Hepatocyte (in vitro differentiated cells): ENCODE data around the gene GPNMB. TPM values are rescaled to one million over a fixed set of nuclear protein-coding genes. Genes with fewer than 3 reads are reported as not detected.

Source experiments
- DNase-seq: peaks from one replicate; pipeline ENCODE4 v3.0.0-alpha.2; 2016; ENCODE audit warnings: low spot score
- H2AFZ ChIP-seq: fragments of 200-600 bp; sonication (generic); 2 replicates; pipeline ENCODE4 v1.6.0; 2016; ENCODE audit warnings: antibody characterized with exemption, mild to moderate bottlenecking
- H3K27ac ChIP-seq: fragments of 200-600 bp; sonication (generic); 2 replicates; pipeline ENCODE4 v1.5.1; 2016; ENCODE audit warnings: mild to moderate bottlenecking
- H3K27me3 ChIP-seq: fragments of 200-600 bp; sonication (generic); 2 replicates; pipeline ENCODE4 v1.6.1; 2016
- H3K36me3 ChIP-seq: fragments of 200-600 bp; sonication (generic); replicated peaks from 2 replicates; pipeline ENCODE4 v1.5.1; 2016; ENCODE audit warnings: low read depth; ENCODE audit not compliant: insufficient read depth
- H3K4me1 ChIP-seq: fragments of 200-600 bp; sonication (generic); 2 replicates; pipeline ENCODE4 v1.5.1; 2016; ENCODE audit warnings: mild to moderate bottlenecking, moderate library complexity; ENCODE audit not compliant: insufficient read depth
- H3K4me2 ChIP-seq: fragments of 200-600 bp; sonication (generic); 2 replicates; pipeline ENCODE4 v1.6.0; 2016
- H3K4me3 ChIP-seq: fragments of 200-600 bp; sonication (generic); 2 replicates; pipeline ENCODE4 v1.5.1; 2016; ENCODE audit warnings: mild to moderate bottlenecking
- H3K79me2 ChIP-seq: fragments of 200-600 bp; sonication (generic); 2 replicates; pipeline ENCODE4 v1.6.0; 2017; ENCODE audit warnings: mild to moderate bottlenecking
- H3K9me2 ChIP-seq: fragments of 200-600 bp; sonication (generic); replicated peaks from 2 replicates; pipeline ENCODE4 v1.6.0; 2017; ENCODE audit warnings: mild to moderate bottlenecking; ENCODE audit not compliant: insufficient read depth
- H3K9me3 ChIP-seq: fragments of 200-600 bp; sonication (generic); 2 replicates; pipeline ENCODE4 v1.5.1; 2016; ENCODE audit warnings: low read depth, mild to moderate bottlenecking
- H4K20me1 ChIP-seq: fragments of 200-600 bp; sonication (generic); 2 replicates; pipeline ENCODE4 v1.6.0; 2016; ENCODE audit warnings: mild to moderate bottlenecking; ENCODE audit not compliant: insufficient read depth, poor library complexity, severe bottlenecking
- CTCF ChIP-seq: fragments of 200-600 bp; sonication (generic); IDR thresholded peaks from 2 replicates; pipeline ENCODE4 v1.5.1; 2016; ENCODE audit warnings: antibody characterized with exemption, mild to moderate bottlenecking; ENCODE audit not compliant: poor library complexity
- EZH2 ChIP-seq: fragments of 200-600 bp; sonication (generic); IDR thresholded peaks from 2 replicates; pipeline ENCODE4 v1.6.1; 2016; ENCODE audit warnings: antibody characterized with exemption, mild to moderate bottlenecking, borderline replicate concordance
- EZH2phosphoT487 ChIP-seq: fragments of 200-600 bp; sonication (generic); IDR thresholded peaks from one replicate; pipeline ENCODE4 v1.6.1; 2018; ENCODE audit warnings: antibody characterized with exemption, mild to moderate bottlenecking, low read depth, moderate library complexity; ENCODE audit not compliant: unreplicated experiment, severe bottlenecking
- WGBS: methylation state at CpG from one replicate; pipeline ENCODE4 v1.1.6; 2016; ENCODE audit warnings: low lambda C conversion rate; ENCODE audit errors: missing lambda C conversion rate; 5-methylcytosine and 5-hydroxymethylcytosine counted together
- polyA plus RNA-seq: library from polyadenylated mRNA; unstranded; fragments of >200 nt; fragmentation: Nextera tagmentation; extraction: Ambion mirVana; gene quantifications from 2 replicates; pipeline ENCODE4 v1.2.1, GENCODE V29; 2016
- total RNA-seq: library from RNA; depleted of rRNA; stranded (reverse); fragments of >200 nt; gene quantifications from 2 replicates; pipeline ENCODE4 v1.2.3, GENCODE V29; 2014

The GPNMB gene
- total and polyA plus RNA-seq, 2 experiments from 2014 or later = 32.1 to 36.3 TPM

- WGBS = 77% methylated on average over 3 of the region's 3 CpGs
- Histone ChIP-seq H3K4me2 (no peak overlapping the region), H3K27me3 (no peaks in the 10 kb centered on the region), H2AFZ (no peak overlapping the region), H3K9me3 (no peaks in the 10 kb centered on the region), H4K20me1 (no peaks in the 10 kb centered on the region), H3K79me2 (no peaks in the 10 kb centered on the region), H3K4me3 (no peak overlapping the region), H3K9me2 (no peaks in the 10 kb centered on the region), H3K27ac (no peak overlapping the region), H3K36me3 (no peaks in the 10 kb centered on the region), H3K4me1 (peaks cover 5% of the 10 kb centered on the region)
- no peak for TF ChIP-seq EZH2
- no peak for TF ChIP-seq EZH2phosphoT487
- TF ChIP-seq CTCF = no peak
- no peak for DNase-seq
Measured at GRCh38 chr7:23207884-23208283, 38.7 kb upstream of the GPNMB start.

GRCh38 chr7:23208316-23208715 is 38.3 kb upstream of the GPNMB start:
- Histone ChIP-seq H3K79me2 (no peaks in the 10 kb centered on the region), H3K27me3 (no peaks in the 10 kb centered on the region), H3K4me1 (peaks cover 5% of the 10 kb centered on the region), H3K36me3 (no peaks in the 10 kb centered on the region), H4K20me1 (no peaks in the 10 kb centered on the region), H3K9me3 (no peaks in the 10 kb centered on the region), H3K4me3 (no peak overlapping the region), H2AFZ (no peak overlapping the region), H3K9me2 (no peaks in the 10 kb centered on the region), H3K4me2 (no peak overlapping the region), H3K27ac (no peak overlapping the region)
- DNase-seq = no peak
- TF ChIP-seq EZH2 (no peak), EZH2phosphoT487 (no peak), CTCF (no peak)
- 68% methylated on average over 4 of the region's 4 CpGs for WGBS

GRCh38 chr7:23210506-23210905 is 36.1 kb upstream of the GPNMB start:
- Histone ChIP-seq H3K9me2 (no peaks in the 10 kb centered on the region), H3K4me1 (peaks cover 5% of the 10 kb centered on the region), H3K9me3 (no peaks in the 10 kb centered on the region), H3K36me3 (no peaks in the 10 kb centered on the region), H4K20me1 (no peaks in the 10 kb centered on the region), H3K4me2 (no peak overlapping the region), H2AFZ (no peak overlapping the region), H3K79me2 (no peaks in the 10 kb centered on the region), H3K4me3 (no peak overlapping the region), H3K27ac (no peak overlapping the region), H3K27me3 (no peaks in the 10 kb centered on the region)
- 94% methylated on average over 2 of the region's 2 CpGs for WGBS
- TF ChIP-seq EZH2 (no peak), CTCF (no peak), EZH2phosphoT487 (no peak)
- no peak for DNase-seq

- H3K9me3 ChIP-seq = no peaks in the 10 kb centered on the region
- DNase-seq = peak; percentile 23
- WGBS = 51% methylated on average over 11 of the region's 11 CpGs
- H4K20me1 ChIP-seq = no peaks in the 10 kb centered on the region
- H3K9me2 ChIP-seq = no peaks in the 10 kb centered on the region
- H3K79me2 ChIP-seq = no peaks in the 10 kb centered on the region
- H3K36me3 ChIP-seq = no peaks in the 10 kb centered on the region
- H3K4me1 ChIP-seq = peaks cover 5% of the 10 kb centered on the region
- no peak overlapping the region for H3K4me3 ChIP-seq
- H2AFZ ChIP-seq = peak overlapping the region; percentile 29
- H3K27ac ChIP-seq = no peak overlapping the region
- H3K27me3 ChIP-seq = no peaks in the 10 kb centered on the region
- TF ChIP-seq CTCF (no peak), EZH2phosphoT487 (no peak), EZH2 (no peak)
- H3K4me2 ChIP-seq = peak overlapping the region; percentile 45
Measured at GRCh38 chr7:23211589-23211988, 35.0 kb upstream of the GPNMB start.
